ENCODE data around the gene IL36B.

DNA sequence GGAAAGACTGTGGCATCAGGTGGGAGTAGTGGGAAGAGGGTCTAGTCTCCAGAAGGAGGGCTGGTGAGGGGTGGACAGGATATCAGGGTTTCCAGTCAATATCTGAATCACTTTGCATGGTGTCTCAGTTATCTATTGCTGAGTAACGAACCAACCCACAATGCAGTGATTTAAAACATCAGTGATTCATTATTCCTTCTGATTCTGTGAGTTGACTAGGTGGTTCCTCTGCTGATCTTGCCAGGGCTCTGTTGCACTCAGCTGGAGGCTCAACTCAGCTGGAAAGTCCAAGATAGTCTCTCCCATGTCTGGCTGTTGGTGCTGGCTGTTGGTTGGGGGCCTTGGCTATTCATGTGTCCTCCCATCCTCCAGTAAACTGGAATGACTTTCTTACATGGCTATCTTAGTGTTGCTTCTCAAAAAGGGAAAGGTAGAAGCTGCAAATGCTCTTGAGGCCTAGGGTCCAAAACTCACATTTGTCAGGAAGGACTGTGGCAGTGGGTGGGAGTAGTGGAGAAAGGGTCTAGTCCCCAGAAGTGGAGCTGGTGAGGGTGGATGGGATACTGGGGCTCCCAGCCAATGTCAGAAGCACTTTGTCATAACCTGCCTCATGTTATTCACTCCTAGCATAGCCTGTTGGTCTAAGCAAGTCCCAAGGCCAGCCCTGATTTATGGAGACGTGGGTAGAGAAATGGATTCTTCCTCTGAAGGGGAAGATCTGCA lies 29.0 kb upstream of the IL36B start:
- TF ChIP-seq, protein P1, sequence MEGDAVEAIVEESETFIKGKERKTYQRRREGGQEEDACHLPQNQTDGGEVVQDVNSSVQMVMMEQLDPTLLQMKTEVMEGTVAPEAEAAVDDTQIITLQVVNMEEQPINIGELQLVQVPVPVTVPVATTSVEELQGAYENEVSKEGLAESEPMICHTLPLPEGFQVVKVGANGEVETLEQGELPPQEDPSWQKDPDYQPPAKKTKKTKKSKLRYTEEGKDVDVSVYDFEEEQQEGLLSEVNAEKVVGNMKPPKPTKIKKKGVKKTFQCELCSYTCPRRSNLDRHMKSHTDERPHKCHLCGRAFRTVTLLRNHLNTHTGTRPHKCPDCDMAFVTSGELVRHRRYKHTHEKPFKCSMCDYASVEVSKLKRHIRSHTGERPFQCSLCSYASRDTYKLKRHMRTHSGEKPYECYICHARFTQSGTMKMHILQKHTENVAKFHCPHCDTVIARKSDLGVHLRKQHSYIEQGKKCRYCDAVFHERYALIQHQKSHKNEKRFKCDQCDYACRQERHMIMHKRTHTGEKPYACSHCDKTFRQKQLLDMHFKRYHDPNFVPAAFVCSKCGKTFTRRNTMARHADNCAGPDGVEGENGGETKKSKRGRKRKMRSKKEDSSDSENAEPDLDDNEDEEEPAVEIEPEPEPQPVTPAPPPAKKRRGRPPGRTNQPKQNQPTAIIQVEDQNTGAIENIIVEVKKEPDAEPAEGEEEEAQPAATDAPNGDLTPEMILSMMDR (IDR thresholded peaks at IDR 0.05): no peak
- no peak for TF ChIP-seq ZFX (IDR thresholded peaks at IDR 0.05; ENCODE audit: borderline replicate concordance)

Data from 22Rv1 (cell line).